Skin of body (tissue), 2 donors: Measurements from ENCODE around the gene RBL1. TPM values are rescaled to one million over a fixed set of nuclear protein-coding genes. Genes with fewer than 3 reads are reported as not detected.
"Not testable (repeated sequence)": the region's sequence is repeated elsewhere in the genome, so short reads cannot be mapped to it uniquely, and the experiment has no call there.

Source experiments
- DNase-seq: peaks from one replicate; lab custom pipeline; 2025; lab: John Stamatoyannopoulos, UW
- total RNA-seq: library from RNA; depleted of rRNA; stranded (reverse); fragments of >200 nt; gene quantifications from one replicate; pipeline ENCODE4 v1.2.3, GENCODE V29; 2014

Gene RBL1
- total RNA-seq, 1 donor from 2014 or later: 8.9 TPM

- no peak for DNase-seq
Observed at GRCh38 chr20:36997121-36997520, 98.7 kb downstream of the RBL1 start.

- not testable (repeated sequence) for DNase-seq
Observed at GRCh38 chr20:36994221-36994620, 101.6 kb downstream of the RBL1 start.

GRCh38 chr20:36992802-36993334 is 102.9 kb downstream of the RBL1 start:
- DNase-seq: no peak

GRCh38 chr20:36991703-36992102 is 104.1 kb downstream of the RBL1 start:
- DNase-seq: no peak

GRCh38 chr20:36989797-36990196 is 106.0 kb downstream of the RBL1 start:
- DNase-seq: no peak

GRCh38 chr20:36988494-36988966 is 107.3 kb downstream of the RBL1 start:
- no peak for DNase-seq

- no peak for DNase-seq
Observed at GRCh38 chr20:36984257-36984638, 111.5 kb downstream of the RBL1 start.

GRCh38 chr20:36975099-36975818 is 120.5 kb downstream of the RBL1 start:
- DNase-seq: no peak

- DNase-seq: no peak
Observed at GRCh38 chr20:36974660-36975059, 121.1 kb downstream of the RBL1 start.

GRCh38 chr20:36971103-36971502 is 124.7 kb downstream of the RBL1 start:
- no peak for DNase-seq

GRCh38 chr20:36969478-36970186 is 126.2 kb downstream of the RBL1 start:
- DNase-seq: no peak

GRCh38 chr20:36969051-36969450 is 126.7 kb downstream of the RBL1 start:
- DNase-seq: no peak

- no peak for DNase-seq
Observed at GRCh38 chr20:36967636-36968035, 128.2 kb downstream of the RBL1 start.

GRCh38 chr20:36966965-36967364 is 128.8 kb downstream of the RBL1 start:
- DNase-seq: not testable (repeated sequence)

- not testable (repeated sequence) for DNase-seq
Observed at GRCh38 chr20:36962354-36962941, 133.3 kb downstream of the RBL1 start.

GRCh38 chr20:36959242-36959641 is 136.6 kb downstream of the RBL1 start:
- DNase-seq: no peak

- DNase-seq: no peak
Observed at GRCh38 chr20:36957875-36958667, 137.7 kb downstream of the RBL1 start.

GRCh38 chr20:36956674-36957073 is 139.1 kb downstream of the RBL1 start:
- no peak for DNase-seq

- DNase-seq: no peak
Observed at GRCh38 chr20:36956016-36956415, 139.8 kb downstream of the RBL1 start.

- no peak for DNase-seq
Observed at GRCh38 chr20:36951979-36952738, 143.6 kb downstream of the RBL1 start.
